GM23338 (cell line): ENCODE results near the gene ADAP1. TPM values are rescaled to one million over a fixed set of nuclear protein-coding genes. Genes with fewer than 3 reads are reported as not detected.

Source experiments
- ATAC-seq: fragments of 200-7000 bp; cut with Tn5 transposase; 3 replicates; pipeline ENCODE4 v1.9.1; 2020
- DNase-seq: peaks from one replicate; pipeline ENCODE4 v3.0.0-alpha.2; 2015; ENCODE audit warnings: low spot score
- H2AFZ ChIP-seq: fragments of 200-600 bp; sonication (generic); 2 replicates; pipeline ENCODE4 v1.8.0; 2016; ENCODE audit warnings: antibody characterized with exemption, mild to moderate bottlenecking, moderate library complexity
- H3F3A ChIP-seq: fragments of 200-600 bp; sonication (generic); replicated peaks from 2 replicates; pipeline ENCODE4 v1.8.0; 2017; ENCODE audit warnings: antibody characterized with exemption, mixed run types, low read depth
- H3K27ac ChIP-seq: fragments of 200-600 bp; sonication (generic); 2 replicates; pipeline ENCODE4 v1.6.1; 2016; ENCODE audit warnings: low read depth
- H3K27me3 ChIP-seq: fragments of 200-600 bp; sonication (generic); 2 replicates; pipeline ENCODE4 v1.8.0; 2016; ENCODE audit warnings: mild to moderate bottlenecking, mixed run types, moderate library complexity; ENCODE audit not compliant: insufficient read depth
- H3K36me3 ChIP-seq: fragments of 200-600 bp; sonication (generic); 2 replicates; pipeline ENCODE4 v1.8.0; 2016; ENCODE audit warnings: mild to moderate bottlenecking; ENCODE audit not compliant: insufficient read depth
- H3K4me1 ChIP-seq: fragments of 200-600 bp; sonication (generic); 2 replicates; pipeline ENCODE4 v1.8.0; 2016; ENCODE audit warnings: mild to moderate bottlenecking, moderate library complexity; ENCODE audit not compliant: insufficient read depth
- H3K4me2 ChIP-seq: fragments of 200-600 bp; sonication (generic); 2 replicates; pipeline ENCODE4 v1.7.1; 2017; ENCODE audit warnings: mixed run types
- H3K4me3 ChIP-seq: fragments of 200-600 bp; sonication (generic); 2 replicates; pipeline ENCODE4 v1.6.1; 2016; ENCODE audit warnings: mixed run types
- H3K79me2 ChIP-seq: fragments of 200-600 bp; sonication (generic); replicated peaks from 2 replicates; pipeline ENCODE4 v1.8.0; 2017; ENCODE audit warnings: mild to moderate bottlenecking; ENCODE audit not compliant: insufficient read depth
- H3K9me2 ChIP-seq: fragments of 200-600 bp; sonication (generic); 2 replicates; pipeline ENCODE4 v1.8.0; 2017; ENCODE audit not compliant: insufficient read depth
- H4K20me1 ChIP-seq: fragments of 200-600 bp; sonication (generic); replicated peaks from 2 replicates; pipeline ENCODE4 v1.8.0; 2017; ENCODE audit warnings: mild to moderate bottlenecking; ENCODE audit not compliant: insufficient read depth
- H3K27ac Mint-ChIP-seq: 2 replicates; pipeline ENCODE4 v1.8.0; 2020; ENCODE audit warnings: inconsistent platforms, mild to moderate bottlenecking, moderate library complexity, mixed read lengths
- H3K27me3 Mint-ChIP-seq: 3 replicates; pipeline ENCODE4 v1.8.0; 2022; ENCODE audit warnings: low read depth, mild to moderate bottlenecking, moderate library complexity, mixed read lengths, inconsistent platforms; ENCODE audit not compliant: insufficient read depth, poor library complexity
- H3K36me3 Mint-ChIP-seq: 3 replicates; pipeline ENCODE4 v1.8.0; 2021; ENCODE audit warnings: low read depth, mild to moderate bottlenecking, inconsistent platforms, moderate library complexity, mixed read lengths
- H3K4me1 Mint-ChIP-seq: 3 replicates; pipeline ENCODE4 v1.8.0; 2020; ENCODE audit warnings: mild to moderate bottlenecking, inconsistent platforms, mixed read lengths
- H3K4me3 Mint-ChIP-seq: 3 replicates; pipeline ENCODE4 v1.8.0; 2021; ENCODE audit warnings: moderate library complexity, mild to moderate bottlenecking, inconsistent platforms, mixed read lengths
- H3K9me3 Mint-ChIP-seq: 3 replicates; pipeline ENCODE4 v1.8.0; 2020; ENCODE audit warnings: moderate library complexity, mild to moderate bottlenecking, inconsistent platforms, mixed read lengths
- CREB1 ChIP-seq: fragments of 250-450 bp; sonication (Bioruptor Pico); IDR thresholded peaks from 2 replicates; pipeline ENCODE4 v1.5.0; 2020; ENCODE audit warnings: low read depth, mild to moderate bottlenecking, moderate library complexity
- EZH2 ChIP-seq: fragments of 200-600 bp; sonication (generic); IDR thresholded peaks from one replicate; pipeline ENCODE4 v1.8.0; 2017; ENCODE audit warnings: antibody characterized with exemption, mild to moderate bottlenecking, low read depth; ENCODE audit not compliant: unreplicated experiment
- EZH2phosphoT487 ChIP-seq: fragments of 200-600 bp; sonication (generic); IDR thresholded peaks from one replicate; pipeline ENCODE4 v1.8.1; 2018; ENCODE audit warnings: antibody characterized with exemption; ENCODE audit not compliant: unreplicated experiment
- JUNB ChIP-seq: IDR thresholded peaks from one replicate; pipeline ENCODE4 v1.6.1; 2016; ENCODE audit warnings: antibody characterized with exemption; ENCODE audit not compliant: unreplicated experiment
- NANOG ChIP-seq: IDR thresholded peaks from 2 replicates; pipeline ENCODE4 v1.6.1; 2016; ENCODE audit warnings: antibody characterized with exemption, borderline replicate concordance
- POLR2AphosphoS5 ChIP-seq: IDR thresholded peaks from 2 replicates; pipeline ENCODE4 v1.6.1; 2016; ENCODE audit warnings: antibody characterized with exemption, low read depth
- STAT1 ChIP-seq: IDR thresholded peaks from one replicate; pipeline ENCODE4 v1.6.1; 2016; ENCODE audit warnings: antibody characterized with exemption; ENCODE audit not compliant: unreplicated experiment
- ZNF114 ChIP-seq: fragments of 250-450 bp; sonication (Bioruptor Pico); IDR thresholded peaks from 2 replicates; pipeline ENCODE4 v1.5.0; 2020; ENCODE audit warnings: mild to moderate bottlenecking, moderate library complexity
- ZNF331 ChIP-seq: fragments of 250-450 bp; sonication (Bioruptor Pico); IDR thresholded peaks from 2 replicates; pipeline ENCODE4 v1.5.0; 2020; ENCODE audit warnings: low read depth, mild to moderate bottlenecking, moderate library complexity
- polyA plus RNA-seq: library from polyadenylated mRNA; unstranded; fragments of >200 nt; fragmentation: Nextera tagmentation; extraction: Ambion mirVana; gene quantifications from 2 replicates; pipeline ENCODE4 v1.2.1, GENCODE V29; 2016
- total RNA-seq: library from RNA; depleted of rRNA; stranded (reverse); fragments of >200 nt; shearing (Covaris generic); gene quantifications from 2 replicates; pipeline ENCODE4 v1.2.3, GENCODE V29; 2014
- TF ChIP-seq, protein P1 (sequence below): IDR thresholded peaks from one replicate; pipeline ENCODE4 v1.6.1; 2018; ENCODE audit warnings: antibody characterized with exemption; ENCODE audit not compliant: unreplicated experiment
- TF ChIP-seq, protein P2 (sequence below), 2 experiments: fragments of 200-600 bp in 1 of 2; sonication (generic) in 1 of 2; conservative IDR thresholded peaks; 2 replicates each; pipeline versions ENCODE4 v1.5.1 to v1.6.1; 2016 to 2017; ENCODE audit warnings: antibody characterized with exemption in 2 of 2, low read depth in 2 of 2, mild to moderate bottlenecking in 2 of 2, moderate library complexity in 1 of 2
- TF ChIP-seq, protein P3 (sequence below): IDR thresholded peaks from 2 replicates; pipeline ENCODE4 v1.6.1; 2016; ENCODE audit warnings: antibody characterized with exemption
- TF ChIP-seq, protein P4 (sequence below): fragments of 250-450 bp; sonication (Bioruptor Pico); IDR thresholded peaks from 2 replicates; pipeline ENCODE4 v1.5.0; 2020; ENCODE audit warnings: mild to moderate bottlenecking, moderate library complexity

ADAP1 gene
- total and polyA plus RNA-seq, 2 experiments from 2014 or later = 2.2 to 9.6 TPM

DNA sequence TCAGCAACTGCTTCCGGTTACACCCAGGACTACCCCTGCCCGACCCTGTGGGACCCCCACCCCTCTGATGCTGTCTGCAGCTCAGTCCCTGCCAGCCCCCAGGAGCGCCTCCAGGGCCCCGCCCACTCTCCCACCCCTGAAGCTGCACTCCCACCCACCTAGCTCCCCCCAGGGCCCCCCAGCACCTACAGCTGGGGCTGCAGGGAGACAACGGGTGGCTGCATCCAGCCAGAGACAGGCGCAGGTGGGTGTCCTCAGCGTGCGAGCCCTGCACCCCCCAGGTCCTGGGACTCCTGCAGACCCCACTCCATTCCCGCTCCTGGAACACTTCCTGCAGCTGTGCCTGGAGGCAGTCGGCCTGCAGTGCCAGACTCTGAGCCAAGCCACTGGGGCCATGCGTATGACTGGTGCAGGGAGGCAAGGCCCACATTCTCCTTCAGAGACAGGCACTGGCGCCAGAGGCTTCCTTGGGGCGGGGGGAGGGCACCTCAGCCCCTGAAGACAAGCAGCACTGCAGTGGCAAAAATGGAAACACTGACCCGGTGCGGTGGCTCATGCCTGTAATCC, 34.6 kb upstream of the ADAP1 start:
- Mint-ChIP-seq H3K36me3 (no peaks in the 10 kb centered on the region), H3K4me1 (no peaks in the 10 kb centered on the region), H3K27ac (no peak overlapping the region), H3K4me3 (no peak overlapping the region), H3K27me3 (peaks cover 14% of the 10 kb centered on the region), H3K9me3 (no peaks in the 10 kb centered on the region)
- H3K4me3 ChIP-seq = no peak overlapping the region
- H3K36me3 ChIP-seq = no peaks in the 10 kb centered on the region
- no peak overlapping the region for H3K27ac ChIP-seq
- ATAC-seq = no peak
- H3K4me1 ChIP-seq = no peaks in the 10 kb centered on the region
- no peaks in the 10 kb centered on the region for H4K20me1 ChIP-seq
- H3F3A ChIP-seq = no peaks in the 10 kb centered on the region
- no peak for DNase-seq
- H2AFZ ChIP-seq = no peak overlapping the region
- H3K79me2 ChIP-seq = no peaks in the 10 kb centered on the region
- H3K9me2 ChIP-seq = no peaks in the 10 kb centered on the region
- no peak overlapping the region for H3K4me2 ChIP-seq
- TF ChIP-seq CREB1 (CRISPR knock-in tag) = no peak
- TF ChIP-seq, protein P1, sequence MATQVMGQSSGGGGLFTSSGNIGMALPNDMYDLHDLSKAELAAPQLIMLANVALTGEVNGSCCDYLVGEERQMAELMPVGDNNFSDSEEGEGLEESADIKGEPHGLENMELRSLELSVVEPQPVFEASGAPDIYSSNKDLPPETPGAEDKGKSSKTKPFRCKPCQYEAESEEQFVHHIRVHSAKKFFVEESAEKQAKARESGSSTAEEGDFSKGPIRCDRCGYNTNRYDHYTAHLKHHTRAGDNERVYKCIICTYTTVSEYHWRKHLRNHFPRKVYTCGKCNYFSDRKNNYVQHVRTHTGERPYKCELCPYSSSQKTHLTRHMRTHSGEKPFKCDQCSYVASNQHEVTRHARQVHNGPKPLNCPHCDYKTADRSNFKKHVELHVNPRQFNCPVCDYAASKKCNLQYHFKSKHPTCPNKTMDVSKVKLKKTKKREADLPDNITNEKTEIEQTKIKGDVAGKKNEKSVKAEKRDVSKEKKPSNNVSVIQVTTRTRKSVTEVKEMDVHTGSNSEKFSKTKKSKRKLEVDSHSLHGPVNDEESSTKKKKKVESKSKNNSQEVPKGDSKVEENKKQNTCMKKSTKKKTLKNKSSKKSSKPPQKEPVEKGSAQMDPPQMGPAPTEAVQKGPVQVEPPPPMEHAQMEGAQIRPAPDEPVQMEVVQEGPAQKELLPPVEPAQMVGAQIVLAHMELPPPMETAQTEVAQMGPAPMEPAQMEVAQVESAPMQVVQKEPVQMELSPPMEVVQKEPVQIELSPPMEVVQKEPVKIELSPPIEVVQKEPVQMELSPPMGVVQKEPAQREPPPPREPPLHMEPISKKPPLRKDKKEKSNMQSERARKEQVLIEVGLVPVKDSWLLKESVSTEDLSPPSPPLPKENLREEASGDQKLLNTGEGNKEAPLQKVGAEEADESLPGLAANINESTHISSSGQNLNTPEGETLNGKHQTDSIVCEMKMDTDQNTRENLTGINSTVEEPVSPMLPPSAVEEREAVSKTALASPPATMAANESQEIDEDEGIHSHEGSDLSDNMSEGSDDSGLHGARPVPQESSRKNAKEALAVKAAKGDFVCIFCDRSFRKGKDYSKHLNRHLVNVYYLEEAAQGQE = no peak
- TF ChIP-seq EZH2 = no peak
- no peak for TF ChIP-seq EZH2phosphoT487
- TF ChIP-seq NANOG = no peak
- no peak for TF ChIP-seq ZNF114 (CRISPR knock-in tag)
- TF ChIP-seq, protein P2, sequence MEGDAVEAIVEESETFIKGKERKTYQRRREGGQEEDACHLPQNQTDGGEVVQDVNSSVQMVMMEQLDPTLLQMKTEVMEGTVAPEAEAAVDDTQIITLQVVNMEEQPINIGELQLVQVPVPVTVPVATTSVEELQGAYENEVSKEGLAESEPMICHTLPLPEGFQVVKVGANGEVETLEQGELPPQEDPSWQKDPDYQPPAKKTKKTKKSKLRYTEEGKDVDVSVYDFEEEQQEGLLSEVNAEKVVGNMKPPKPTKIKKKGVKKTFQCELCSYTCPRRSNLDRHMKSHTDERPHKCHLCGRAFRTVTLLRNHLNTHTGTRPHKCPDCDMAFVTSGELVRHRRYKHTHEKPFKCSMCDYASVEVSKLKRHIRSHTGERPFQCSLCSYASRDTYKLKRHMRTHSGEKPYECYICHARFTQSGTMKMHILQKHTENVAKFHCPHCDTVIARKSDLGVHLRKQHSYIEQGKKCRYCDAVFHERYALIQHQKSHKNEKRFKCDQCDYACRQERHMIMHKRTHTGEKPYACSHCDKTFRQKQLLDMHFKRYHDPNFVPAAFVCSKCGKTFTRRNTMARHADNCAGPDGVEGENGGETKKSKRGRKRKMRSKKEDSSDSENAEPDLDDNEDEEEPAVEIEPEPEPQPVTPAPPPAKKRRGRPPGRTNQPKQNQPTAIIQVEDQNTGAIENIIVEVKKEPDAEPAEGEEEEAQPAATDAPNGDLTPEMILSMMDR (conservative IDR thresholded peaks at IDR 0.05; ENCODE audit: low read depth in 2 of 2) = no peak
- TF ChIP-seq POLR2AphosphoS5 = no peak
- TF ChIP-seq STAT1 = no peak
- TF ChIP-seq JUNB = no peak
- no peak for TF ChIP-seq ZNF331 (CRISPR knock-in tag)
- TF ChIP-seq, protein P3, sequence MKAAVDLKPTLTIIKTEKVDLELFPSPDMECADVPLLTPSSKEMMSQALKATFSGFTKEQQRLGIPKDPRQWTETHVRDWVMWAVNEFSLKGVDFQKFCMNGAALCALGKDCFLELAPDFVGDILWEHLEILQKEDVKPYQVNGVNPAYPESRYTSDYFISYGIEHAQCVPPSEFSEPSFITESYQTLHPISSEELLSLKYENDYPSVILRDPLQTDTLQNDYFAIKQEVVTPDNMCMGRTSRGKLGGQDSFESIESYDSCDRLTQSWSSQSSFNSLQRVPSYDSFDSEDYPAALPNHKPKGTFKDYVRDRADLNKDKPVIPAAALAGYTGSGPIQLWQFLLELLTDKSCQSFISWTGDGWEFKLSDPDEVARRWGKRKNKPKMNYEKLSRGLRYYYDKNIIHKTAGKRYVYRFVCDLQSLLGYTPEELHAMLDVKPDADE = no peak
- TF ChIP-seq, protein P4, sequence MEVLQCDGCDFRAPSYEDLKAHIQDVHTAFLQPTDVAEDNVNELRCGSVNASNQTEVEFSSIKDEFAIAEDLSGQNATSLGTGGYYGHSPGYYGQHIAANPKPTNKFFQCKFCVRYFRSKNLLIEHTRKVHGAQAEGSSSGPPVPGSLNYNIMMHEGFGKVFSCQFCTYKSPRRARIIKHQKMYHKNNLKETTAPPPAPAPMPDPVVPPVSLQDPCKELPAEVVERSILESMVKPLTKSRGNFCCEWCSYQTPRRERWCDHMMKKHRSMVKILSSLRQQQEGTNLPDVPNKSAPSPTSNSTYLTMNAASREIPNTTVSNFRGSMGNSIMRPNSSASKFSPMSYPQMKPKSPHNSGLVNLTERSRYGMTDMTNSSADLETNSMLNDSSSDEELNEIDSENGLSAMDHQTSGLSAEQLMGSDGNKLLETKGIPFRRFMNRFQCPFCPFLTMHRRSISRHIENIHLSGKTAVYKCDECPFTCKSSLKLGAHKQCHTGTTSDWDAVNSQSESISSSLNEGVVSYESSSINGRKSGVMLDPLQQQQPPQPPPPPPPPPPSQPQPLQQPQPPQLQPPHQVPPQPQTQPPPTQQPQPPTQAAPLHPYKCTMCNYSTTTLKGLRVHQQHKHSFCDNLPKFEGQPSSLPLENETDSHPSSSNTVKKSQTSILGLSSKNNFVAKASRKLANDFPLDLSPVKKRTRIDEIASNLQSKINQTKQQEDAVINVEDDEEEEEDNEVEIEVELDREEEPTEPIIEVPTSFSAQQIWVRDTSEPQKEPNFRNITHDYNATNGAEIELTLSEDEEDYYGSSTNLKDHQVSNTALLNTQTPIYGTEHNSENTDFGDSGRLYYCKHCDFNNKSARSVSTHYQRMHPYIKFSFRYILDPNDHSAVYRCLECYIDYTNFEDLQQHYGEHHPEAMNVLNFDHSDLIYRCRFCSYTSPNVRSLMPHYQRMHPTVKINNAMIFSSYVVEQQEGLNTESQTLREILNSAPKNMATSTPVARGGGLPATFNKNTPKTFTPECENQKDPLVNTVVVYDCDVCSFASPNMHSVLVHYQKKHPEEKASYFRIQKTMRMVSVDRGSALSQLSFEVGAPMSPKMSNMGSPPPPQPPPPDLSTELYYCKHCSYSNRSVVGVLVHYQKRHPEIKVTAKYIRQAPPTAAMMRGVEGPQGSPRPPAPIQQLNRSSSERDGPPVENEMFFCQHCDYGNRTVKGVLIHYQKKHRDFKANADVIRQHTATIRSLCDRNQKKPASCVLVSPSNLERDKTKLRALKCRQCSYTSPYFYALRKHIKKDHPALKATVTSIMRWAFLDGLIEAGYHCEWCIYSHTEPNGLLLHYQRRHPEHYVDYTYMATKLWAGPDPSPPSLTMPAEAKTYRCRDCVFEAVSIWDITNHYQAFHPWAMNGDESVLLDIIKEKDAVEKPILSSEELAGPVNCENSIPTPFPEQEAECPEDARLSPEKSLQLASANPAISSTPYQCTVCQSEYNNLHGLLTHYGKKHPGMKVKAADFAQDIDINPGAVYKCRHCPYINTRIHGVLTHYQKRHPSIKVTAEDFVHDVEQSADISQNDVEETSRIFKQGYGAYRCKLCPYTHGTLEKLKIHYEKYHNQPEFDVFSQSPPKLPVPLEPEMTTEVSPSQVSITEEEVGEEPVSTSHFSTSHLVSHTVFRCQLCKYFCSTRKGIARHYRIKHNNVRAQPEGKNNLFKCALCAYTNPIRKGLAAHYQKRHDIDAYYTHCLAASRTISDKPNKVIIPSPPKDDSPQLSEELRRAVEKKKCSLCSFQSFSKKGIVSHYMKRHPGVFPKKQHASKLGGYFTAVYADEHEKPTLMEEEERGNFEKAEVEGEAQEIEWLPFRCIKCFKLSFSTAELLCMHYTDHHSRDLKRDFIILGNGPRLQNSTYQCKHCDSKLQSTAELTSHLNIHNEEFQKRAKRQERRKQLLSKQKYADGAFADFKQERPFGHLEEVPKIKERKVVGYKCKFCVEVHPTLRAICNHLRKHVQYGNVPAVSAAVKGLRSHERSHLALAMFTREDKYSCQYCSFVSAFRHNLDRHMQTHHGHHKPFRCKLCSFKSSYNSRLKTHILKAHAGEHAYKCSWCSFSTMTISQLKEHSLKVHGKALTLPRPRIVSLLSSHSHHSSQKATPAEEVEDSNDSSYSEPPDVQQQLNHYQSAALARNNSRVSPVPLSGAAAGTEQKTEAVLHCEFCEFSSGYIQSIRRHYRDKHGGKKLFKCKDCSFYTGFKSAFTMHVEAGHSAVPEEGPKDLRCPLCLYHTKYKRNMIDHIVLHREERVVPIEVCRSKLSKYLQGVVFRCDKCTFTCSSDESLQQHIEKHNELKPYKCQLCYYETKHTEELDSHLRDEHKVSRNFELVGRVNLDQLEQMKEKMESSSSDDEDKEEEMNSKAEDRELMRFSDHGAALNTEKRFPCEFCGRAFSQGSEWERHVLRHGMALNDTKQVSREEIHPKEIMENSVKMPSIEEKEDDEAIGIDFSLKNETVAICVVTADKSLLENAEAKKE (CRISPR knock-in tag) = no peak
- no peaks in the 10 kb centered on the region for H3K27me3 ChIP-seq
